Colonic mucosa (tissue), 4 donors: ENCODE measurements around the gene CARMIL1. TPM values are rescaled to one million over a fixed set of nuclear protein-coding genes. Genes with fewer than 3 reads are reported as not detected.

Source experiments
- DNase-seq: peaks from one replicate; pipeline ENCODE4 v3.0.0-alpha.2; 2020
- H3K27ac ChIP-seq: fragments of 200-600 bp; one replicate; pipeline ENCODE4 v1.8.0; 2021
- H3K27me3 ChIP-seq: fragments of 200-600 bp; one replicate; pipeline ENCODE4 v1.8.0; 2021
- H3K36me3 ChIP-seq: fragments of 200-600 bp; one replicate; pipeline ENCODE4 v1.8.0; 2021
- H3K4me1 ChIP-seq: fragments of 200-600 bp; one replicate; pipeline ENCODE4 v1.8.0; 2021; ENCODE audit warnings: mild to moderate bottlenecking
- H3K4me3 ChIP-seq: fragments of 200-600 bp; one replicate; pipeline ENCODE4 v1.8.0; 2021
- H3K9ac ChIP-seq, 2 donors: one replicate each; pipeline ENCODE4 v1.7.0; 2013; ENCODE audit warnings: control low read depth in 2 of 2, low read depth in 2 of 2, low read length in 2 of 2
- H3K9me3 ChIP-seq: fragments of 200-600 bp; one replicate; pipeline ENCODE4 v1.8.0; 2021
- CTCF ChIP-seq: fragments of 200-600 bp; IDR thresholded peaks from one replicate; pipeline ENCODE4 v1.8.0; 2022; ENCODE audit warnings: antibody characterized with exemption, mild to moderate bottlenecking
- intact Hi-C: fragments of 100-400 bp; cut with DNase I; formaldehyde crosslinking; loops from one replicate; pipeline ENCODE4 v1.14.1; 2022
- total RNA-seq, 2 donors: library from RNA; stranded (reverse); fragmentation: NEBNext Ultra II Directional in 1 of 2; extraction: Animal tissue kit (Norgen Biotek cat#: 25700) in 1 of 2; gene quantifications; one replicate each; pipeline ENCODE4 v1.2.1, GENCODE V29; 2021
- donor health status: healthy.
- donor health status: DM: no; HTN: no; CAD: no.
- donor health status: DM: no; HTN: no; CAD: no.

The CARMIL1 gene
- total RNA-seq, 2 donors from 2014 or later = 38.6 to 50.2 TPM

- Histone ChIP-seq H3K4me3 (no peak overlapping the region), H3K36me3 (no peaks in the 10 kb centered on the region), H3K27ac (no peak overlapping the region), H3K4me1 (no peaks in the 10 kb centered on the region), H3K9ac (no peak overlapping the region), H3K9me3 (no peaks in the 10 kb centered on the region), H3K27me3 (no peaks in the 10 kb centered on the region)
- no peak for TF ChIP-seq CTCF
- intact Hi-C loops = no loop called here
- DNase-seq = no peak
These were observed 138.0 kb downstream of the CARMIL1 start for GRCh38 chr6:25417046-25417605.

GRCh38 chr6:25418454-25419052 is 139.4 kb downstream of the CARMIL1 start:
- Histone ChIP-seq H3K9ac (no peak overlapping the region), H3K9me3 (no peaks in the 10 kb centered on the region), H3K4me3 (no peak overlapping the region), H3K27me3 (no peaks in the 10 kb centered on the region), H3K27ac (no peak overlapping the region), H3K4me1 (no peaks in the 10 kb centered on the region), H3K36me3 (no peaks in the 10 kb centered on the region)
- DNase-seq = no peak
- TF ChIP-seq CTCF = no peak
- intact Hi-C loops = no loop called here

- H3K4me1 ChIP-seq = no peaks in the 10 kb centered on the region
- no peak for DNase-seq
- H3K9me3 ChIP-seq = no peaks in the 10 kb centered on the region
- no peak overlapping the region for H3K9ac ChIP-seq
- intact Hi-C loops = no loop called here
- no peak overlapping the region for H3K4me3 ChIP-seq
- no peak for TF ChIP-seq CTCF
- no peak overlapping the region for H3K27ac ChIP-seq
- H3K27me3 ChIP-seq = no peaks in the 10 kb centered on the region
- H3K36me3 ChIP-seq = no peaks in the 10 kb centered on the region
These were observed 140.7 kb downstream of the CARMIL1 start for GRCh38 chr6:25419879-25420278.

GRCh38 chr6:25423358-25423757 is 144.2 kb downstream of the CARMIL1 start:
- H3K27ac ChIP-seq = no peak overlapping the region
- H3K9ac ChIP-seq = no peak overlapping the region
- DNase-seq = no peak
- no peaks in the 10 kb centered on the region for H3K27me3 ChIP-seq
- no peak overlapping the region for H3K4me3 ChIP-seq
- intact Hi-C loops = no loop called here
- H3K4me1 ChIP-seq = no peaks in the 10 kb centered on the region
- no peak for TF ChIP-seq CTCF
- H3K9me3 ChIP-seq = no peaks in the 10 kb centered on the region
- no peaks in the 10 kb centered on the region for H3K36me3 ChIP-seq

- intact Hi-C loops = no loop called here
- no peaks in the 10 kb centered on the region for H3K9me3 ChIP-seq
- H3K36me3 ChIP-seq = no peaks in the 10 kb centered on the region
- DNase-seq = no peak
- no peaks in the 10 kb centered on the region for H3K27me3 ChIP-seq
- H3K4me1 ChIP-seq = no peaks in the 10 kb centered on the region
- no peak overlapping the region for H3K27ac ChIP-seq
- H3K4me3 ChIP-seq = no peak overlapping the region
- no peak for TF ChIP-seq CTCF
- no peak overlapping the region for H3K9ac ChIP-seq
These were observed 145.1 kb downstream of the CARMIL1 start for GRCh38 chr6:25424303-25424702.
